Right ventricle myocardium inferior (tissue), 1 donor: ENCODE measurements around the gene UAP1L1. TPM values are rescaled to one million over a fixed set of nuclear protein-coding genes. Genes with fewer than 3 reads are reported as not detected.

Source experiments
- ATAC-seq: fragments of 200-7000 bp; cut with Tn5 transposase; one replicate; pipeline ENCODE4 v1.9.1; 2020; ENCODE audit warnings: mild to moderate bottlenecking, moderate library complexity
- DNase-seq: peaks from one replicate; pipeline ENCODE4 v3.0.0; 2021; ENCODE audit errors: missing footprints
- intact Hi-C: fragments of 100-400 bp; cut with DNase I; formaldehyde crosslinking; loops from one replicate; pipeline ENCODE4 v1.11.0; 2022
- total RNA-seq: library from RNA; stranded (reverse); fragmentation: NEBNext Ultra II Directional; extraction: Animal tissue kit (Norgen Biotek cat#: 25700); gene quantifications from one replicate; pipeline ENCODE4 v1.2.1, GENCODE V29; 2021
- donor health status: DM: no; HTN: yes; CAD: no; lungs with severe emphysema.

Gene UAP1L1
- total RNA-seq, 1 donor from 2014 or later: 13.6 TPM

DNA sequence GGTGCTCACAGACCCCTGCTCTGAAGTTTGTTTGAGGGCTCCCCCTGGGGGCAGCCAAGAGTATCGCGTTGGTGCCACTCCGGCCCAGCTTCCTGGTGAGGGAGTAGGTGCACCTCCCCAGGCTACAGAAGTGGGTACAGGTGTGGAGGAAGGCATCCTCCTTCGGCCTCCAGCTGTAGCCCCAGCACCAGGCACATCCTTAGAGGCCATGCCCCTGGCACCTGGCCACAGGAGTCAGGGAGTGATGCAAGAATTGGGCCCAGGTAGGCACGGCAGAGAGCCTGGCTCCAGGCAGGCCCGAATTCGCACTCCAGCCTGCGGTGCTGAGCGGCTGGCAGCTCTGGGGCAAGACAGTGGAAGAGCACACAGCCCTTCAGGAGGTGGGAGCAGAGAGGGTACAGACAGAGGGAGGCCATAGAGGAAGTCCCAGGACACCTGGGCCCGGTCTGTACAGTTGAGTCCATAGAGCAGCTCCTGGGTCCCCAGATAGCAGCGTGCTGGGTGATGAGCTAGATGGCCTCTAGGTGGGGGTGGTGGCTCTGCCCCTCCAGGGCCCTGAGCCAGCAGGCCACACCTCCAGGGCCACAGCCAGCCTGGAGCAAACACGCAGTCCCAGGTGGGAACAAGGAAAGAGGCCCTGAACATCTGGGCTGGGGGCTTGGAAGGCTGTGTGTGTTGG, 9.3 kb upstream of the UAP1L1 start:
- DNase-seq (peak; percentile 89), ATAC-seq (peak; percentile 48)
- intact Hi-C loops: loop anchor here (10.0 kb wide), 1 partner anchor 283 kb away; no protein-coding TSS in a partner anchor

DNA sequence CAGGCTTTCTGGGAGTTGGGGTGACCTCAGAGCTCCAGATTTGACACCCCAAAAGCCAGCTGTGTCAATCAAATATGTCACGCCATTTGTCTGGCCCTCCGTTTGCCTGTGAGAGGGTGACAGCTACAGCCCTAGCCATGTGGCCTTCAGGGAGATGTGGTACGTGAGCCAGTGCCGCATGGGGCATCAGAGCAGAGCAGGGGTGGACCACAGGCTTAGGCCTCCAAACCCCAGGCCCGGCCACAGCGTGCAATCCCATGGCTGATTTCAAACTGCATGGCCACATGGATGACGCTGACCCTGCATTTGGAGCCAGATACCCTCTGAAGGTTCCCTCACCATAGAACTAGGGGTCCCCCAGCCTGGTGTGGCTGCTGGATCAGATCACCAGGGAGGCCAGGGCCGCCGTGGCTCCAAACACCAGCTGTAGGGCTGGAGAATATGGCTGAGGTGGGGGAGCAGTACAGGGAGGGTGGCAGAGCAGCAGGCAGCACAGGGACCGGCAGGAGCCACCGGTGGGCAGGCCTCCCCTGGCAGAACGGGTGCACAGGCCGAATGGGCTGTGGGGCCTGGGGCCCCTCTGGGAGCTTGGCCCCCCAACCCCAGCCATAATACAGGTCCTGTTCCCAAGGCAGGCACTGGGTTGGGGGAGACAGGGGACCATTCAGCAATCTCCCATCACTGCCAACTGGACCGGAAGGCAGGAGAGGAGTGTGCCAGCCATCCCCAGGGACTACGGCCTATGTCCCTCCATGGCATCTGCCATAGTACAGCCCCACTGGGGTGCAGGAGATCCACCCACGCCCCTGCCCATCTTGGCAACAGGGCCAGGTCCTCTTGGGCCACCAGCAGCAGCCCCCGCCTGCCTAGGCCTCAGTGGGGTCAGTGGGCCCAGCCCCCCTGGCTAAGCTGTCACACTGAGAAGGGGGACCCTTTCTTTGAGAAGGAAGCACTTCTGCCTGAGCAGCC, 8.5 kb upstream of the UAP1L1 start:
- peak; percentile 55 for DNase-seq
- intact Hi-C loops: loop anchor here (10.0 kb wide), 1 partner anchor 284 kb away; no protein-coding TSS in a partner anchor
- no peak for ATAC-seq

DNA sequence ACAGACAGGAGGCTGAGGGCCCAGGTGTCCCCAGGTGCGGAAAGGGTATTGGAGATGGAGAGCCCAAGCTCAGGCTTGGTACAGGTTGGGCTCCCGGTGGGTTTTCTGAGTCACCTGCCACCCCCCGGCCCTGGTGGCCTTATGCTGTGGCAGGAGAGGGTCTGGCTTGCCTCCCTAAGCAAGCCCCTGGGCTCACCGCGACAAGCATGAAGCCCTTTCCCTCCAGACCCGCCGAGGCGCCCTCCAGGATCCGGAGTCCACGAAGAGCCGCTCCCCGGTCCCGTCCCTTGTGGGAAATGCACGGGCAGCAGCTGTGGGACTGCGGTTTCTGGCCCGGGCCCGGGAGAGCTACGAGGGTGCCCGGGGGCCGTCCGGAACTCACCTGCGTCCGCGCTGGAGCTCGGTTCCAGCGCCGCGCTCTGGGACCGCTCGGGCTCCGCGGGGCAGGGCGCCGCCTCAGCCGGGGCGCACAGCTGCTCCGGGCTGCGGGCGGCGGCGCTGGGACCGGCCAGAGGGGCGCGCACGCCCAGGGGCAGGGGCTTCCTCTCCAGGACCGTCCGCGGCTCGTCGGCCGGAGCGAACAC, 7.7 kb upstream of the UAP1L1 start:
- peak; percentile 47 for DNase-seq

DNA sequence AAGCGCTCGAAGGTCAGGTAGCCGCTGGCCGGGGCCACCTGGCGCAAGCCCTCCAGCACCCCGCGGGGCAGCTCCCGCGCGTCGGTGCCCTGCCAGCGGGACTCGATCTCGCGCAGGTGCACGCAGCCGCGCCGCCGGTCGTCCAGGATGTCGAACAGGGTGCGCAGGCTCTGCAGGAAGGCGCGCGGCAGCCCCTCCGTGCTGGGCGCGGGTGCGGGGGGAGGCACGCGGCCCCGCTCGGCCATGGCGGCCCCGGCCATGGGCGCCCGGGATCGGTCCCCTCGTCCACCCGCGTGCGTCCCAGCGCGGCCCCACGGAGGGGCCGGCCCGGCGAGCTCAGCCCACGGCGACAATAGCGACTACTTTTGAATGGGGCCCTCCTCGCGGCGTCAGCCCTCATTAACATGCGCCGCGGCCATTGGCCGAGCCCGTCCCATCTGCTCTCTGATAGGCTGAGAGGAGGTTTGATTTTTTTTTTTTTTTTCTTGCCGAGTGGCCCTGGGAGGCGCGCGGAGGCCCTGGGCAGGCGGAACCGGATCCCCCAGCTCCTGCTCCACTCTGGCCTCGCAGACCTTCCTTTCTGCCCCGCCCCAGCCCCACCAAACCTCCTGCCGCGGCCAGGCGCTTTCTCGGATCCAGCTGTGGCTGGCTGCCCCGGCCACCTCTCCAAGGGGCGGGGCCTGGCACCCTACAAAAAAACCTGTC, 7.0 kb upstream of the UAP1L1 start, which contains the start of gene SAPCD2:
TSS of gene SAPCD2 (minus strand) at position 357 of the 705 bp plus-strand sequence. CDS start at position 260, 97 bp downstream.
- intact Hi-C loops: no loop called here
- ATAC-seq (peak; percentile 95), DNase-seq (peak; percentile 95)

More for the DNA sequence above, 7.7 kb upstream of the UAP1L1 start:
- intact Hi-C loops: loop anchor here (10.0 kb wide), 1 partner anchor 285 kb away; no protein-coding TSS in a partner anchor
- no peak for ATAC-seq

DNA sequence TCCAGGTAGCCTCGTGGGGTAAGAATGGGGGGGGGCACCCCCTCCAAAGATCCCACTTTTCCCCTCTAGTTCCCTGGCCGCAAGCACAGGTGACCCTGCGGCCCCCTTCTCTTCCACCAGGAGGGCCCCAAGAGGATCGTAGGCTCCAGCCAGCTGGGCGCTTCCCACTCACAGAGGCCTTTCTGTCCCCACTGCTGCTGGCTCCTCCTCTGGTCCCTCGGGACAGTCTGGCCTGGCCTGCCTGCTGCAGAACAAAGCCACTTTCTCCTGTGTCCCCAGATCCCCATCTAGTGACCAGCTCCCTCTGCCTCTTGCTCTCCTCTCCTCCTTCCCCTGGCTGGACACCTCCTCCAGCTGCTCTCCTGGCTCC, 6.4 kb upstream of the UAP1L1 start:
- peak; percentile 82 for DNase-seq
- intact Hi-C loops: no loop called here
- peak; percentile 41 for ATAC-seq

DNA sequence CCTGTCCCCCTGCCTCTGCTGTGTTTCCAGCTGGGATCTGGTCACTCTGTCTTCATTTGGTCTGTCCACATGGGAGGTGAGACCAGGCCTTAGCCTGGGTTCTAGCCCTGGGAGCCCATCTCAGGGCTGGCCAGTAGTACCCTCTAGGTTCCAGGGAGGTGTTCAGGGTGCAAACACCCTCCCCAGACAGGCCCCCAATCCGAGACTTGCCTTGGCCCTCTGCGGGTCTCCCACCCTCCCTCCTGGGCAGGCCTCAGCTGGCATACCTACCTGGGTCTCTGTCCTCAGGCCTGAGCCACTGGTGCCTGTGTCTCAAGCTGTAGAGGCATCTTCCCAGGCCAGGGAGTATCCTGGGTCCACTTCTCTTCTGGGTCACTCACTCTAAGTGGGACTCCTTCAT, 6.0 kb upstream of the UAP1L1 start:
- DNase-seq (peak; percentile 28), ATAC-seq (no peak)
- intact Hi-C loops: no loop called here

DNA sequence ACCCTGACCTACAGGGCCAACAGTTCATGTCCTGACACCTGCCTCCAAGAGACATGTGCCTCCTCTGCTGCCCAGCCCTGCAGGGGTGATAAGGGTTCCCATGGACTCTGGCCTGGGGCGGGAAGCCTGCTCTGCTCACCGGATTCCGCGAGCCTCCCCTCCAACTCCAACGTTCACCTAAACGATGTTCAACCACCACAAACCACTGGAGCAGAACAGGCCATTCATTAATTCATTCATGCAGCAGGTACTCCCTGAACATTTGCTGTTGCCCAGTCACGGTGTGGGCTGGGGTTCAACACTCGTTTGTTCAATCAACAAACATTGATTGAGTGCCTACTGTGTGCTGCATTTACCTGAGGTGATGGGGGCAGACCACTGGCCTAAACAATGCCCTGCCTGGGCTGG, 3.3 kb upstream of the UAP1L1 start:
- ATAC-seq (no peak), DNase-seq (no peak)
- intact Hi-C loops: no loop called here

DNA sequence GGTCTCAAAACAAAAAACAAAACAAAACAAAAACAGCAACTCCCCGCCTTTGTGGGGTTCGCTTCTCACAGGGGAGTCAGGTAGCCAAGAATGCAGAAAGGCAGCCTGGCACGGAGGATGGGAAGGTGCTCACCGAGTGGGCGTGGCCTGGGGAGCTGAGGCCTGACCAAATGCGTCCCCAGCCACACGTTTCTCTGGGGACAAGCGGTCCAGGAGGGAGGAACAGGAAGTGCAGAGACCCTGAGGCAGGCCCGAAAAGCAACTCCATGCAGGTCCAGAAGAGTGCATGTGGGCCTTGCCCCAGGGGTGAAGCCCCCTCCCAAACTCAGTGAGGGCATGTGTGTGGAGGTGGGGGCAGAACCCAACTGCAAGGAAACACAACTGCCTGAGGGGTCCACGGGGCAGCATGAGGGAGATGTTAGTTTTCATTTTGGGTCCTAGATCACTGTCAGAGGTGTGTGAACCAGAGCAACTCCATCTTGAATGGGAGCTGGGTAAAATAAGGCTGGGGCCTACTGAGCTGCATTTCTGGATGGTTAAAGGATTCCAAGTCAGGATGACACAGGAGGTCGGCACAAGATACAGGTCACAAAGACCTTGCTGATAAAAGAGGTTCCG, 2.6 kb upstream of the UAP1L1 start:
- no peak for ATAC-seq
- peak; percentile 45 for DNase-seq
- intact Hi-C loops: no loop called here

DNA sequence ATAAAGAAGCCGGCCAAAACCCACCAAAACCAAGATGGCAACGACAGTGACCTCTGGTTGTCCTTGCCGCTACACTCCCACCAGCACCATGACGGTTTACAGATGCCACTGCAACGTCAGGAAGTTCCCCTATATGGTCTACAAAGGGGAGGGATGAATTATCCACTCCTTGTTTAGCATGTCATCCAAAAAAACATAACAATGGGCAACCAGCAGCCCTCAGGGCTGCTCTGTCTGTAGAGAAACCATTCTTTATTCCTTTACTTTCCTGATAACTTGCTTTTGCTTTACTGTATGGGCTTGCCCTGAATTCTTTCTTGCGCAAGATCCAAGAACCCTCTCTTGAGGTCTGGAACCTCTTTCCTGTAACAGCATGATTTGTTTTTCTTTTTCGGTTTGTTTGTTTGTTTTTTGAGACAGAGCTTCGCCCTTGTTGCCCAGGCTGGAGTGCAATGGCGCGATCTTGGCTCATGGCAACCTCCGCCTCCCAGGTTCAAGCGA, 2.0 kb upstream of the UAP1L1 start:
- intact Hi-C loops: no loop called here
- ATAC-seq: no peak
- DNase-seq: no peak

DNA sequence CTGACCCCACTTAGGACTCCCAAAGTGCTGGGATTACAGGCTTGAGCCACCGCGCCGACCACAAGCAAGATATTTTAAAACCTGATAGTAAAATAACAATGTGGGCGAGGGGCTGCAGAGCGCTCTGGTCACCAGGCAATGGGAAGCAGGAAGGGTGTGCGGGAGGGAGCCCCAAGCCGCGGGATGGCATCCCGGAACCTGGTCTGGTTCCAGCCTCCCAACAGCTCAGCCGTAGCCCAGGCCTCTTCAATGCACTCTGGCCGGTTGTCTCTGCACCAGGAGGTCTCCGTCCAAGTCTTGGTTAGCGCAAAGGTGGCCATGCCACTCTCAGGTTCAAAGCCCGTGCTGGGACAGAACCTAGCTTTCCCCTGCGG, 694 bp upstream of the UAP1L1 start:
- DNase-seq (peak; percentile 58), ATAC-seq (peak; percentile 11)
- intact Hi-C loops: no loop called here

DNA sequence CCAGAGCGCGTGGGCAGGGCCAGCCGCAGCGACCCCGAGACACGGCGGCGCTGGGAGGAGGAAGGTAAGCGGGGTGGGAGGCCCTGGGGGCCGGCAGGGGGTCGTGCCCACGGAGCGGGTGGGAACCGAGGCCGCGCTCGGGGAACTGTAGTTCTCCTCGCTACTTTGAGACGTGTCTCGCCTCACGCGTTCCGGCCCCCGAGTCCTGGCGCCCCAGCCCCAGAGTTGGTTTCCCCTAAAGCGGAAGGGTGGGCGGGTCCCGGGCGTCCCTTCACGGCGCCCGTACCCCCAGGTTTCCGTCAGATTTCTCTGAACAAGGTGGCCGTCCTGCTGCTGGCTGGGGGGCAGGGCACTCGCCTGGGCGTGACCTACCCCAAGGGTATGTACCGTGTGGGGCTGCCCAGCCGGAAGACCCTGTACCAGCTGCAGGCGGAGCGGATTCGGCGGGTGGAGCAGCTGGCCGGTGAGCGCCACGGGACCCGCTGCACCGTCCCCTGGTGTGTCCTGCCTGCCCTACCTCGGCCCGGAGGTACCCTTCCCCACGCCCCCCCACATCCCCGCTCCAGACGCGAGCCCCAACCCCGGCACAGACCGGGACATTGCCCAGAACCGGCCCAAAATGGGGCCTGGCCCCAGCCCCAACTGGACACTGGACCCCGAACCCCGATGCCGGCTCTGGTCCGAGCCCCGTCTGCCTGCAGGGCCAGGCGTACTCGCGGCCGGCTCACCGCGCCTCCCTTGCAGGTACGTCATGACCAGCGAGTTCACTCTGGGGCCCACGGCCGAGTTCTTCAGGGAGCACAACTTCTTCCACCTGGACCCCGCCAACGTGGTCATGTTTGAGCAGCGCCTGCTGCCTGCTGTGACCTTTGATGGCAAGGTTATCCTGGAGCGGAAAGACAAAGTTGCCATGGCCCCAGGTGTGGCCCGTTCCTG, 709 bp downstream of the UAP1L1 start:
- peak; percentile 6 for ATAC-seq
- peak; percentile 71 for DNase-seq
- intact Hi-C loops: no loop called here

DNA sequence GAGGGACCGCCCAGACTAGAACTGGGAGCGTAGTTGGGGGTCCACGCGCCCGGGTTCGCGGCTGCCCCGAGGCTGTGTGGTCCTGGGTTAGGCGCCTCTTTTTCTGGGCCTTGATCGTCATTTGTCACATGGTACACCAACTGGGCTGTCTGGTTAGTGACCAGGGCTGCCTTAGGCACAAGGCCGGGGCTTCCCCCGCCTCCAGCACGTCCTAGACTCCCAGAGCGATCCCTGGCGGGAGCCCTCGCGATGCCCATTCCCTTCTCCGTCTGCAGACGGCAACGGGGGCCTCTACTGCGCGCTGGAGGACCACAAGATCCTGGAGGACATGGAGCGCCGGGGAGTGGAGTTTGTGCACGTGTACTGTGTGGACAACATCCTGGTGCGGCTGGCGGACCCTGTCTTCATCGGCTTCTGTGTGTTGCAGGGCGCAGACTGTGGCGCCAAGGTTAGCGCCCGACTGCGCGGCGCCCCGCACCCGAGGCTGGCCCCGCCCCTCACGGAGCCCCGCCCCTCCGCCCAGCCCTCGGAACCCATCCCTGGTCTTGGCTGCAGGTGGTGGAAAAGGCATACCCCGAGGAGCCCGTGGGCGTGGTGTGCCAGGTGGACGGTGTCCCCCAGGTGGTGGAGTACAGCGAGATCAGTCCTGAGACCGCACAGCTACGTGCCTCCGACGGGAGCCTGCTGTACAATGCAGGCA, 1.5 kb downstream of the UAP1L1 start:
- no peak for ATAC-seq
- intact Hi-C loops: no loop called here
- peak; percentile 59 for DNase-seq

DNA sequence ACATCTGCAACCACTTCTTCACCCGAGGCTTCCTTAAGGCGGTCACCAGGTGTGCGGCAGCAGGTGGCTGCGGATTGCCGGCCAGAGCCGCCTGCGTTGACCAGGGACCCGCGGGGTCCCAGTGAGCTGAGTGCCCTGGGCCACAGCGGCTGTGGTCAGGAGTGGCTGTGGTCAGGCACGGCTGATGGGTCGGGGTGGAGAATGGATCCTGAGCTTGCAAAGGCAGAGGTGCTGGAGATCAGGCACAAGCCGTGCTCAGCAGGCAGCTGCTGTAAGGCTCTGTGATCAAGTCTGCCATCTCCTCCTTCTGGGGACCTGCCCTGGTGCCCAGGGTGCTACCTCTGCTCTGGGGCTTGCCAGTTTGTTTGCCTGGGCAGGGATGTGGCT, 2.1 kb downstream of the UAP1L1 start:
- DNase-seq (peak; percentile 51), ATAC-seq (no peak)
- intact Hi-C loops: no loop called here

DNA sequence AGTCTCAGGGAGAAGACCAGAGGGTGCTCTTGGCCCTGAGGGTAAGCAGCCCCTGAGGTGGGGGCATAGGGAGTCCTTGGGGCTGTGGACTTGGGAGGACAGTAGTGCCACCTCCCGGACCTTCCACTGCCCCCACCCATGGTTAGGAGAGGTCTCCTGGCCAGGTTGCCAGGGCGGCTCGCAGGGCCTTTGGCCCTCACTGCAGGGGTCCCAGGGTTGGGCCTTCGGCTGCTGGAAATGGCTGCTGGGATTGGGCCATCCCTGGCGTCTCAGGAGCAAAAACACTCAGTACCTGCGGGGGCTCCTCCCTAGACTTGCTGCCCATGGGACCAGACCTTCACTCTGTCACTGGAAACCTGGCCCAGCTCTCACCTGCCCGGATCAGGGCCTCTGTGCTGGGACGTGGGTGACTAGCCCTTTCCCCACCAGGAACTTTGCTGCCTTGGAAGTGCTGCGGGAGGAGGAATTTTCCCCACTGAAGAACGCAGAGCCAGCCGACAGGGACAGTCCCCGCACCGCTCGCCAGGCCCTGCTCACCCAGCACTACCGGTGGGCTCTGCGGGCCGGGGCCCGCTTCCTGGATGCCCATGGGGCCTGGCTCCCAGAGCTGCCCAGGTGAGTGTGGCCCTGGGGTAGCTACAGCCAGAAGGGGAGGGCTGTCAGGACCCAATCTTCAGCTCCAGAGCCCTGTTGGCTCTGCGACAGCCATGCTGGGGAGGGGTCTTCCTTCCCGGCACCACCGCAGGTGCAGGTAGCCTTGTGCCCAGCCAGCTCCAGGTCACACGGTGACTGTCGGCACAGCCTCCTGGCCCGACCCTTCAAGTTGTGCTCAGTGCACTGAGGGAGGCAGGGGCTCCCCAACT, 3.2 kb downstream of the UAP1L1 start:
- DNase-seq: peak; percentile 64

DNA sequence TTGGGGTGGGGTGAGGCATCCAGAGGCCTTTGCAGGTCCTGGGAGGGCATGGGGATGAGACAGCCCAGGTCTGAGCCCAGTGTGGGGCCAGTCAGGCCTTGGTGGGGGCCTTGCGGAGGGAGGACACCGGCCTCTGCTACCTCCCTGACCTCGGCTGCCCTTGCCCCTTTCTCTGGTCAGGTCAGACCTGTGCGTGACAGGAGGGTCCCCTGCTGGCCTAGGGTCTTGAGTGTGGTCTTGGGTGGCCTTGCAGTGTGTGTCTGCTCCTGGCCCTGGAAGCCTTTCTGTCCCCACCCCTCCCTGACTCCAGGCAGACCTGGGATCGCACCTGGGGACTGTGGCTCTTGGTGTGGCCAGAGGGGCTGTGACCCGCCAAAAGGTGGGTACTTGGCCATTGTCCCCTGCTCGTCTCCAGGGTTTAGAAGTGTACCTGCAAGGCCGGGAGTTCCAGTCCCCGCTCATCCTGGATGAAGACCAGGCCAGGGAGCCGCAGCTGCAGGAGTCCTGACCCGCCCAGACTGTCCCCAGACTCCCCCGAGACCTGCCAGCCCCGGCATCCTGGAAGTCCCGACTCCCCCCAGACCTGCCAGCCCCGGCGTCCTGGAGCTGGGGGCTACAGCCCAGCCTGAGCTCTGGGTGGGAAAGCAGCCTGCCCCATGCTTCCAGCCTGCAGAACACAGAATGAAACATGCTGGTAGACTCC, 5.1 kb downstream of the UAP1L1 start:
- intact Hi-C loops: no loop called here
- ATAC-seq (no peak), DNase-seq (peak; percentile 56)

More for the DNA sequence above, 3.2 kb downstream of the UAP1L1 start:
- no peak for ATAC-seq
- intact Hi-C loops: no loop called here
